H9 (cell line): ENCODE measurements around the gene SLC8B1. TPM values are rescaled to one million over a fixed set of nuclear protein-coding genes. Genes with fewer than 3 reads are reported as not detected.
A peak's percentile ranks its signal among the peaks of the same experiment; 100 is the strongest.

Experiments
- DNase-seq: peaks from one replicate; pipeline ENCODE4 v3.0.0-alpha.2; 2017
- H2AFZ ChIP-seq: one replicate; pipeline ENCODE4 v1.6.1; 2013; ENCODE audit warnings: mild to moderate bottlenecking, low read length, control low read depth, moderate library complexity
- H2AK5ac ChIP-seq: 2 replicates; pipeline ENCODE4 v1.6.1; 2013; ENCODE audit warnings: low read length, control low read depth, mixed read lengths; ENCODE audit not compliant: insufficient read length
- H2BK120ac ChIP-seq: one replicate; pipeline ENCODE4 v1.6.1; 2013; ENCODE audit warnings: low read depth, mild to moderate bottlenecking, low read length, control low read depth, inconsistent platforms; ENCODE audit not compliant: poor library complexity, severe bottlenecking
- H2BK12ac ChIP-seq: 2 replicates; pipeline ENCODE4 v1.6.1; 2013; ENCODE audit warnings: low read length, control low read depth, mixed read lengths, low read depth; ENCODE audit not compliant: insufficient read length
- H2BK15ac ChIP-seq: 2 replicates; pipeline ENCODE4 v1.6.1; 2013; ENCODE audit warnings: low read depth, low read length, control low read depth
- H2BK20ac ChIP-seq: one replicate; pipeline ENCODE4 v1.6.1; 2013; ENCODE audit warnings: low read depth, mild to moderate bottlenecking, low read length, control low read depth, inconsistent platforms; ENCODE audit not compliant: poor library complexity, severe bottlenecking
- H2BK5ac ChIP-seq: 2 replicates; pipeline ENCODE4 v1.6.1; 2013; ENCODE audit warnings: low read length, control low read depth, mixed read lengths; ENCODE audit not compliant: insufficient read length
- H3K14ac ChIP-seq: 2 replicates; pipeline ENCODE4 v1.6.1; 2013; ENCODE audit warnings: low read length, control low read depth; ENCODE audit not compliant: insufficient read depth
- H3K18ac ChIP-seq: 2 replicates; pipeline ENCODE4 v1.6.1; 2013; ENCODE audit warnings: low read depth, mild to moderate bottlenecking, mixed read lengths, low read length, control low read depth; ENCODE audit not compliant: insufficient read length
- H3K23ac ChIP-seq: 2 replicates; pipeline ENCODE4 v1.6.1; 2013; ENCODE audit warnings: low read length, control low read depth, mixed read lengths, low read depth; ENCODE audit not compliant: insufficient read length
- H3K23me2 ChIP-seq: 2 replicates; pipeline ENCODE4 v1.6.1; 2013; ENCODE audit warnings: low read depth, mild to moderate bottlenecking, mixed read lengths, low read length, control low read depth; ENCODE audit not compliant: insufficient read length, poor library complexity, severe bottlenecking
- H3K27ac ChIP-seq: 2 replicates; pipeline ENCODE4 v1.5.1; 2013; ENCODE audit warnings: low read length, control low read depth, mixed read lengths, low read depth; ENCODE audit not compliant: insufficient read length
- H3K27me3 ChIP-seq: 2 replicates; pipeline ENCODE4 v1.6.1; 2013; ENCODE audit warnings: low read length, control low read depth, inconsistent platforms; ENCODE audit not compliant: insufficient read depth
- H3K4ac ChIP-seq: 2 replicates; pipeline ENCODE4 v1.6.1; 2013; ENCODE audit warnings: low read depth, mild to moderate bottlenecking, control low read depth, inconsistent platforms, low read length, moderate library complexity
- H3K4me1 ChIP-seq: 2 replicates; pipeline ENCODE4 v1.6.1; 2013; ENCODE audit warnings: low read length, control low read depth, inconsistent platforms; ENCODE audit not compliant: insufficient read depth
- H3K4me2 ChIP-seq: 2 replicates; pipeline ENCODE4 v1.6.1; 2013; ENCODE audit warnings: low read length, control low read depth, mixed read lengths; ENCODE audit not compliant: insufficient read length, insufficient read depth
- H3K56ac ChIP-seq: 2 replicates; pipeline ENCODE4 v1.6.1; 2013; ENCODE audit warnings: low read depth, mild to moderate bottlenecking, mixed read lengths, low read length, control low read depth; ENCODE audit not compliant: insufficient read length
- H3K79me1 ChIP-seq: 2 replicates; pipeline ENCODE4 v1.6.1; 2013; ENCODE audit warnings: low read depth, mild to moderate bottlenecking, moderate library complexity, low read length, control low read depth, inconsistent platforms; ENCODE audit not compliant: insufficient read depth, poor library complexity, severe bottlenecking
- H3K79me2 ChIP-seq: 2 replicates; pipeline ENCODE4 v1.6.1; 2013; ENCODE audit warnings: low read length, control low read depth, inconsistent platforms; ENCODE audit not compliant: insufficient read depth
- H3K9ac ChIP-seq: 2 replicates; pipeline ENCODE4 v1.6.1; 2013; ENCODE audit warnings: low read length, control low read depth, mixed read lengths; ENCODE audit not compliant: insufficient read length; ENCODE audit errors: extremely low read depth
- H3K9me3 ChIP-seq: one replicate; pipeline ENCODE4 v1.6.1; 2013; ENCODE audit warnings: low read depth, low read length, inconsistent platforms; ENCODE audit not compliant: control insufficient read depth
- H3T11ph ChIP-seq: one replicate; pipeline ENCODE4 v1.6.1; 2013; ENCODE audit warnings: mild to moderate bottlenecking, low read length, control low read depth, inconsistent platforms
- H4K20me1 ChIP-seq: one replicate; pipeline ENCODE4 v1.6.1; 2013; ENCODE audit not compliant: control insufficient read depth, insufficient read length, insufficient read depth
- H4K5ac ChIP-seq: 2 replicates; pipeline ENCODE4 v1.6.1; 2013; ENCODE audit warnings: low read depth, mild to moderate bottlenecking, mixed read lengths, low read length, control low read depth; ENCODE audit not compliant: insufficient read length
- H4K8ac ChIP-seq: replicated peaks from 2 replicates; pipeline ENCODE4 v1.6.1; 2013; ENCODE audit warnings: low read length, control low read depth, mixed read lengths, low read depth; ENCODE audit not compliant: insufficient read length
- H4K91ac ChIP-seq: 2 replicates; pipeline ENCODE4 v1.6.1; 2013; ENCODE audit warnings: low read depth, mild to moderate bottlenecking, moderate library complexity, mixed read lengths, low read length, control low read depth; ENCODE audit not compliant: insufficient read length
- H3K27ac Mint-ChIP-seq, 3 experiments: 2 replicates in 2 of 3; 3 replicates in 1 of 3; pipeline ENCODE4 v1.8.0; 2020 to 2021; ENCODE audit warnings: mixed read lengths in 3 of 3, mild to moderate bottlenecking in 1 of 3, moderate library complexity in 1 of 3
- H3K27me3 Mint-ChIP-seq: 2 replicates; pipeline ENCODE4 v1.8.0; 2021; ENCODE audit warnings: low read depth, mild to moderate bottlenecking, moderate library complexity, mixed read lengths
- H3K36me3 Mint-ChIP-seq, 3 experiments: 2 replicates in 2 of 3; 3 replicates in 1 of 3; pipeline ENCODE4 v1.8.0; 2020 to 2021; ENCODE audit warnings: low read depth in 3 of 3, mixed read lengths in 3 of 3; ENCODE audit not compliant: insufficient read depth in 1 of 3
- H3K4me1 Mint-ChIP-seq, 2 experiments: 2 replicates each; pipeline ENCODE4 v1.8.0; 2020; ENCODE audit warnings: mixed read lengths in 2 of 2
- H3K4me3 Mint-ChIP-seq, 2 experiments: 2 replicates in 1 of 2; 3 replicates in 1 of 2; pipeline ENCODE4 v1.8.0; 2020 to 2021; ENCODE audit warnings: mild to moderate bottlenecking in 2 of 2, mixed read lengths in 2 of 2, moderate library complexity in 1 of 2
- H3K9me3 Mint-ChIP-seq, 2 experiments: 2 replicates in 1 of 2; 3 replicates in 1 of 2; pipeline ENCODE4 v1.8.0; 2020; ENCODE audit warnings: mild to moderate bottlenecking in 2 of 2, mixed read lengths in 2 of 2, moderate library complexity in 1 of 2
- CTCF ChIP-seq: fragments of 200-600 bp; sonication (generic); conservative IDR thresholded peaks from 3 replicates; pipeline ENCODE4 v1.8.0; 2021; ENCODE audit warnings: antibody characterized with exemption, mild to moderate bottlenecking
- WGBS: extraction: QIAGEN DNeasy Blood & Tissue Kit; methylation state at CpG from one replicate; pipeline ENCODE4 v1.1.7; 2013; ENCODE audit warnings: missing lambda C conversion rate, low lambda C conversion rate, mixed read lengths; ENCODE audit not compliant: insufficient read length; ENCODE audit errors: extremely low coverage; 5-methylcytosine and 5-hydroxymethylcytosine counted together
- microRNA-seq: library from miRNA; unstranded; fragments of <30 nt; microRNA quantifications from one replicate; pipeline ENCODE4, GENCODE V29; 2020; ENCODE audit warnings: borderline microRNAs expressed
- total RNA-seq: library from RNA; stranded (reverse); gene quantifications from 2 replicates; pipeline ENCODE4 v1.2.1, GENCODE V29; 2021

Gene SLC8B1
- total RNA-seq, 1 experiment from 2014 or later: 10.4 TPM

DNA sequence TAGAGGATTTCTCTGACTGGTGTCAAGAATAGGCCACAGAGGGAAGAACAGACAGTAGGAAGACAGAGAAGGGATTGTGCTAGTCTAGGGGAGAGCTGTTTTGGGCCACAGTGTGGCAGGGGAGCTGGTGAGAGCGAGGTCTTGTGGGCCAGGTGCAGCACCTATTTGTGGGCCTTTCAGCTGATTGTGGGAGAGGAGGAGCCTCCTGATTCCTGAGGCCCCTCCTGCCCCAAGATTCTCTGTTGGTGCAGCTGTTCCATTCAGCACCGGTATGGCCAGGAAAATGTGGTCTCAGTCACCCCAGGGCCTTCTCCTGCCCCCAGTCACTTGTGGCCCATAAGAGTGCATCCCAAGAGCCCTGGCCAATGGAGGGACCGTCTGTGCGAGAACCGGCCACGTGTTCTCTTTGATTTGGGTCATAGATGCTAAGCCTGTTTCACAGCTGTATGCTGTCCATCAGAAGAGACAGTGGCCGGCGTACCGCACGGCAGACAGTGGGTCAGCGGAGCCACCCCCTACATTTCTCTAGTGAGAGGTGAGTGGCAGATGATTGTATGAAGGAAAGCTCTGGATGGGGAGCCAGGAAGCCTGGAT, 86.0 kb downstream of the SLC8B1 start:
- H2BK120ac ChIP-seq: no peak overlapping the region
- no CpG with 5 or more reads among the region's 11 CpGs for WGBS
- TF ChIP-seq CTCF: no peak
- peaks cover 9% of the 10 kb centered on the region; the same call in 1 of the 2 replicates for H3K4me1 ChIP-seq
- no peaks in the 10 kb centered on the region for H4K20me1 ChIP-seq
- Mint-ChIP-seq H3K27me3 (no peaks in the 10 kb centered on the region; the same call in none of the 2 replicates), H3K4me3 (no peak overlapping the region), H3K4me1 (peaks cover 39 to 44% of the 10 kb centered on the region in 2 experiments), H3K9me3 (no peaks in the 10 kb centered on the region), H3K36me3 (peaks cover 0 to 13% (median under 1%) of the 10 kb centered on the region in 3 experiments; a peak in 3 of 7 replicates), H3K27ac (peak overlapping the region; percentile 6 to 42 (median 14); a peak in 5 of 7 replicates)
- no peaks in the 10 kb centered on the region for H3K9me3 ChIP-seq
- H3K27me3 ChIP-seq: no peaks in the 10 kb centered on the region
- no peak overlapping the region for H2AK5ac ChIP-seq
- H4K91ac ChIP-seq: no peak overlapping the region
- H3K27ac ChIP-seq: no peak overlapping the region
- no peak overlapping the region for H4K8ac ChIP-seq
- no peak for DNase-seq
- H3K23me2 ChIP-seq: no peaks in the 10 kb centered on the region
- no peaks in the 10 kb centered on the region for H3K79me1 ChIP-seq
- no peak overlapping the region for H2BK20ac ChIP-seq
- H3K14ac ChIP-seq: no peak overlapping the region
- no peak overlapping the region for H2AFZ ChIP-seq
- H3K18ac ChIP-seq: no peak overlapping the region
- no peaks in the 10 kb centered on the region; the same call in 1 of the 2 replicates for H3K79me2 ChIP-seq
- H3K56ac ChIP-seq: no peak overlapping the region
- no peak overlapping the region for H2BK15ac ChIP-seq
- H3T11ph ChIP-seq: no peak overlapping the region
- H3K9ac ChIP-seq: no peak overlapping the region
- H3K23ac ChIP-seq: no peak overlapping the region
- H3K4ac ChIP-seq: no peak overlapping the region
- H2BK12ac ChIP-seq: no peak overlapping the region
- H4K5ac ChIP-seq: no peak overlapping the region
- no peak overlapping the region for H3K4me2 ChIP-seq
- H2BK5ac ChIP-seq: no peak overlapping the region

Small RNA genes lying within 50 kb of the gene (microRNA-seq; reads per million reads assigned to microRNA genes)
- gene MIR6762: not detected

Other genes with a start within 250 kb of the SLC8B1 start
- 2.3 and 2.7 TPM in 2 replicates for gene RASAL1, start 199.3 kb downstream of the SLC8B1 start, total RNA-seq
- not detected in 2 replicates for gene CFAP73, start 185.4 kb downstream of the SLC8B1 start, total RNA-seq
- 83.0 TPM in 2 replicates for gene DDX54, start 149.6 kb downstream of the SLC8B1 start, total RNA-seq
- gene RITA1, start 149.4 kb downstream of the SLC8B1 start, total RNA-seq: 26.0 and 26.1 TPM in 2 replicates
- gene TPCN1, start 113.6 kb downstream of the SLC8B1 start, total RNA-seq: 13.5 and 16.1 TPM in 2 replicates
- 31.4 and 35.6 TPM in 2 replicates for gene PLBD2, start 23.5 kb upstream of the SLC8B1 start, total RNA-seq
- 0.13 TPM in 1 of 2 replicates, not detected in the other for gene SDS, start 68.8 kb upstream of the SLC8B1 start, total RNA-seq
- 0.46 and 1.1 TPM in 2 replicates for gene SDSL, start 87.3 kb upstream of the SLC8B1 start, total RNA-seq
- gene LHX5, start 136.8 kb upstream of the SLC8B1 start, total RNA-seq: 1.9 and 2.1 TPM in 2 replicates